HG02884 (cell line): Measurements from ENCODE around the gene EXOC4.
"Not testable (repeated sequence)": the region's sequence is repeated elsewhere in the genome, so short reads cannot be mapped to it uniquely, and the experiment has no call there.

Experiments
- ATAC-seq: cut with Tn5 transposase; IDR thresholded peaks from one replicate; pipeline ENCODE4 v1.9.1; 2021; ENCODE audit warnings: mild to moderate bottlenecking, moderate library complexity; ENCODE audit not compliant: unreplicated experiment

EXOC4 gene

GRCh38 chr7:133609806-133610205 lies 356.9 kb downstream of the EXOC4 start:
- ATAC-seq, result no peak

GRCh38 chr7:133611955-133612354 lies 359.1 kb downstream of the EXOC4 start:
- no peak for ATAC-seq

GRCh38 chr7:133613250-133613790 lies 360.4 kb downstream of the EXOC4 start:
- ATAC-seq, result no peak

GRCh38 chr7:133614251-133614650 lies 361.4 kb downstream of the EXOC4 start:
- no peak for ATAC-seq

GRCh38 chr7:133618970-133619369 lies 366.1 kb downstream of the EXOC4 start:
- no peak for ATAC-seq

- no peak for ATAC-seq
Observed at GRCh38 chr7:133619491-133619890, 366.6 kb downstream of the EXOC4 start.

GRCh38 chr7:133623721-133624120 lies 370.8 kb downstream of the EXOC4 start:
- no peak for ATAC-seq

- ATAC-seq, result no peak
Observed at GRCh38 chr7:133625046-133625445, 372.2 kb downstream of the EXOC4 start.

GRCh38 chr7:133629701-133630100 lies 376.8 kb downstream of the EXOC4 start:
- ATAC-seq, result no peak

- ATAC-seq, result no peak
Observed at GRCh38 chr7:133633055-133633454, 380.2 kb downstream of the EXOC4 start.

GRCh38 chr7:133635541-133635940 lies 382.7 kb downstream of the EXOC4 start:
- ATAC-seq, result no peak

GRCh38 chr7:133638857-133639256 lies 386.0 kb downstream of the EXOC4 start:
- no peak for ATAC-seq

GRCh38 chr7:133641436-133641835 lies 388.6 kb downstream of the EXOC4 start:
- ATAC-seq, result no peak

- ATAC-seq, result no peak
Observed at GRCh38 chr7:133642907-133643306, 390.0 kb downstream of the EXOC4 start.

- ATAC-seq, result not testable (repeated sequence)
Observed at GRCh38 chr7:133643652-133644051, 390.8 kb downstream of the EXOC4 start.

- ATAC-seq, result no peak
Observed at GRCh38 chr7:133645884-133646391, 393.1 kb downstream of the EXOC4 start.

GRCh38 chr7:133646472-133647315 lies 393.8 kb downstream of the EXOC4 start:
- no peak for ATAC-seq

- no peak for ATAC-seq
Observed at GRCh38 chr7:133649593-133649992, 396.7 kb downstream of the EXOC4 start.

- ATAC-seq, result no peak
Observed at GRCh38 chr7:133650069-133650468, 397.2 kb downstream of the EXOC4 start.

- ATAC-seq, result no peak
Observed at GRCh38 chr7:133650487-133651300, 397.8 kb downstream of the EXOC4 start.

- no peak for ATAC-seq
Observed at GRCh38 chr7:133652547-133652946, 399.7 kb downstream of the EXOC4 start.
